Epidermal melanocyte (primary cell): Measurements from ENCODE around the gene OCA2.

ENCODE experiments used
- DNase-seq: peaks from one replicate; pipeline ENCODE4 v3.0.0; 2011; ENCODE audit warnings: low spot score; ENCODE audit not compliant: insufficient read length

The OCA2 gene

GRCh38 chr15:27873828-27874227, 225.3 kb downstream of the OCA2 start:
- no peak for DNase-seq

- no peak for DNase-seq
Measured at GRCh38 chr15:27873039-27873438, 226.1 kb downstream of the OCA2 start.

DNA sequence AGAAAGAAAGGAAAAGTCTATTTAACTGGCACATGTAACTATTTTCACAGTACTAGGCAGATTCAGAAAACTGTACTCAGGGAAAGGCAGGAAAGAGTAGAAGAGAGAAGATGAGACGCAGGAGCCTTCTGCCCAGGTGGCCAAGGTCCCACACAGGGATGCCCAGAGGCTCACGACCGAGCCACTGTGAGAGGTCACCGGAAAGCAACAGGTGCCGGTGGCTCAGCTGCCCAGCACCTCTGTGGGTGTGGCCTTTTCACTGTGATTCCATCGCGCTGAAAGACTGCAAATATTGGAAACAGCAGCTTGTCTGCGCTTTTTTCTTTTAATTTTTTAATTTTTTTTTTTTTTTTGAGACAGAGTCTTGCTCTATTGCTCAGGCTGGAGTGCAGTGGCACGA, 226.8 kb downstream of the OCA2 start:
- no peak for DNase-seq

DNA sequence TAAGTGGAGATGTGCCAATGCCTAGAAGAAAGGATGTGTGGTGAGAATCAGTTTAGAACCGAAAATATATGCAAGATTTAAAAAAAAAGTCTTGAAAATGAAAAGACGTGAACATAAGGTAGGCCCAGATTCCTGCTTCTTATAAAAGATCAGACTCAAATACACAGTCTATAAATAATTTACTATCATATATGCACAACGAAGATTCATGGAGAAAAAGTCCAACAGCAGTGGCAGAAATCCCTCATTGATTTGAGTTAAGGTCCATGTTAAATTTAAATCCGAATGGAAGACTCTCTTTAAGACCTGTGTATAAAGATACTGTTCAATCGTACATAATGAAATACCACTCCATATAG, 227.2 kb downstream of the OCA2 start:
- no peak for DNase-seq

GRCh38 chr15:27871078-27871901, 227.8 kb downstream of the OCA2 start:
- DNase-seq: no peak

DNA sequence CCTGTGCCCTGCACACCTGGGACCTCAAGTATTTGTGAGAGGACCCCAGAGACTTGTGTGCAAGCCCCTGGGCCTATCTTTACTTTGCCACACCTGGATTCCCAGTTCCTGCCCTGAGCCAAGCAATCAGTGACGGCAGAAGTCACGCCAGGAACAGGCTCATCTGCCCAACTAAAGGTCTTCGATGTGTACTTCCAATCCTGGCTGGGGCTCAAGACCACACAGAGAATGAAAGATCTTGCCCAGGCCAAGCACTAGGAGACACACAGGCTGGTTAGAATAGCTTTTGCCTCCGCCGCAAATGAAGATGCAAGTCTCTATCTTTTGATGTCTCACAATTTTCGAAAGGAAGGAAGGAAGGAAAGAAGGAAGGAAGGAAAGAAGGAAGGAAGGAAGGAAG, 228.8 kb downstream of the OCA2 start:
- DNase-seq: no peak

DNA sequence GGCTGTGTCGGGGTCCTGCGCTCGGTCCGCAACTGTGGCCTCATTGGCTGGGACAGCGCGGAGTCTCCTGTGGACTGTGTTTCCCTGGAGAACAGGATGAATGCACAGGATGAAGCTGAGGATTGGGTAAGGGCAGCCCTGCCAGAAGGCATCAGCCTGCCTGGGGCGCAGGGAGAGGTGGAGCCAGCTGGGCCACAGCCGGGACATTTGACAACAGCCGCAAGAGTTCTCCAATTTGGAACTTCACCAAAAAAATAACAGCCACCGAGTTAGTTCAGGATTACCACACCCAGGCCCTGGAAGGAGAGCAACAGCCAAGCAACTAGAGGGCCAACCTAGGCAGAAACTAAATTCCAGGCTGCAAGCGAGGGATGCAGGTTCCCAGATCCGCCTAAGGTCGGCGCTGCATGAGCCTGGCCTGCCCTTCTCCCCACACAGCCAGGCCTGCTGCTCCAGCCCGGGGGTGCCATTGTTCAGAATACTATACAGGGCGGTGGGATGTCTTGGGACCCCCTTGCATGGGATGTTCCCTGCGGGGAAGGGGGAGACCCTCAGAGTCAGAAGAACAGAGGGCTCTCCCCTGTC, 229.3 kb downstream of the OCA2 start:
- no peak for DNase-seq

- DNase-seq: no peak
Measured at GRCh38 chr15:27868828-27869404, 230.2 kb downstream of the OCA2 start.

- DNase-seq: no peak
Measured at GRCh38 chr15:27867861-27868260, 231.3 kb downstream of the OCA2 start.

DNA sequence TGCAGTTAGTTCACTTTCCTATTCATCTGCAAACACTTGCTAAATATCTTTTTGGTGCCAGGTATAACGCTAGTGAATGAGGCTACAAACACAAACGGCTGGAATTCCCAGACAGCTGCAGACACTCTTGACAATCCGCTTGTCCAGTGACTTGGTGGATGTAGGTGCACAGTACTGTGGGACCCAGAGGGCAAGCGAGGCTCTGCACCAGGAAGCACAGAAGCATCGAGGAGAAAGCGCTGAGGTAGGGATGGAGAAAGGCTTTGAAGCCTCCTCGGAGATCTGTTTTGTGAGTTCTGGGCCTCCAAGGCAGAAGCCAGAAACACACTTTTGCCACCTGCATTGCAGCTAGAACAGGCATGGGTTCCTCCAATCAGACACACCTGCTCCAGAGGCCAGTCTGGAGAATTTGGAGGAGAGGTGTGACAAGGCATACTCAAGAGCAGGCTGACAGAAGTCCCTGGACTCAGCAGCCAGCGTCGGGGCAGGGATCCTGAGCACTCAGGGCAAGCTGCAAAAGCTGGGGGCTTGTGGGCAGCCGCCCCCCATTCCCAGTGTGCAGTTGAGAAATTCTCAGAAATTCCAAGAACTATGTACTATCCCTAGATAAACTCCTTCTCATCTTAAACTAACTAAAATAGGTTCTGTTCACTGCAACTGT, 232.5 kb downstream of the OCA2 start:
- DNase-seq: no peak

DNA sequence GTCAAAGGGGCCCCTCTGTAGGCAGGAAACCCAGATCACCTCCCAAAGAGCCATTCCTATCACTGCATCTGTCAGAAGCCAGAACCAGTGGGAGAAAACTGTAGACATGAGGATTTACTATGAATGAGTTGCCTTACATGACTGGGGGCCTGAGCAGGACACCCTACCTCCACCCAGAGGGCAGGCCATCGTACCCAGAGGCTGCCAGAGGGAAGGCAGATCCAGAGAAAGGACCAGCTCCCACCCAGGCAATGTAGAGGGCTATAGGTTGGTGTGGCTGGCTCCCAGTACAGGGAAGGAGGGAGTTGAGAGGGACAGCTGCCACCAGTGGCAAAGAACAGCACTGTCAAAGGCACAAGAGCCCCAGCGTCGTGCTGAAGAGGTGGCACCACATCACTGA, 233.2 kb downstream of the OCA2 start:
- DNase-seq: no peak

DNA sequence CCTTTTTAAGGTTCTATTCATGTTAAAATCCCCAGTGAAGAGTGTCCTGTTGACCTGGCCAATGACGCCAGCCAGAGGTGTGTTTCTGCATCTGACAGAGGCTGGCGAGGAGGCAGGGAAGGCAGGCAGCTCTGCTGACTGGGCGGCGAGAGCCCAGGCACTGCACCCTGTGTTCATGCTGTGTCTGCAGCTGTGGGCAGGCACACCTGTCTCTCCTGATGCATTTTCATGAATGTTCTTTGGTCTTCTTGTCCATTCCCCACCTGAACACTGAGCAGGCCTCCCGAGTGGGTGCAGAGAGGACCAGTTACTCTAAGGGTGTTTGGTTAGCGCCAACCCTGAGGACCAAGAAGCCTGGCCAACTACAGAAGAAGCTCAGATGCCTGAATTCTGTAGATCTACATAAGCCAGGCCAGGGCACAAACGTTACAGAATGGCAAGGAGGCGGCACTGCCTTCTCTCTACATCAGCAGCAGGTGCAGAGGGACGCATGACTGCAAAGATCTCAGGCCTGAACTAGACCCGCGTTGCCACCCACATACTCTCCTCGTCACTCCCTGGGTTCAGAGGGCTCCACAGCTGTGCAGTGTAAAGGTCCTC, 233.7 kb downstream of the OCA2 start:
- no peak for DNase-seq

DNA sequence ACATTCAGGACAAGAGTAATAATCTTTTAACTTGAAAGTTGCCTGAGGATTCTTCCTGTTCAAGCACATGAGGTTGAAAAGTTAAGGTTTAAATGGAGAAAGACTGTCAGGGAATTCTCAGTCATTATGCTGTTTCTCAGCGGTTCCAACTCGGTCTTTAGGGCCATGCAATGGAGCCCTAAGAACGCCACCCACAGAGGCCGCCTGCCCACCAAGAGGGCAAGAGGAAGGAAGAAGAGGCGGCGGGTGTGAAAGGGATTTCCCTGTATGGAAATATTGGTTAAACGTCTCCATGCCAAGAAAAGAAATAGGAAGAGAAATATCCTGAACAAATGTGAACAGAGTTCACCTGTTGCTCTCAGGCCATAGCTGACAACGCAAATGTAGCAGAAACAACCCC, 234.4 kb downstream of the OCA2 start:
- no peak for DNase-seq

- DNase-seq: no peak
Measured at GRCh38 chr15:27864086-27864485, 235.0 kb downstream of the OCA2 start.

DNA sequence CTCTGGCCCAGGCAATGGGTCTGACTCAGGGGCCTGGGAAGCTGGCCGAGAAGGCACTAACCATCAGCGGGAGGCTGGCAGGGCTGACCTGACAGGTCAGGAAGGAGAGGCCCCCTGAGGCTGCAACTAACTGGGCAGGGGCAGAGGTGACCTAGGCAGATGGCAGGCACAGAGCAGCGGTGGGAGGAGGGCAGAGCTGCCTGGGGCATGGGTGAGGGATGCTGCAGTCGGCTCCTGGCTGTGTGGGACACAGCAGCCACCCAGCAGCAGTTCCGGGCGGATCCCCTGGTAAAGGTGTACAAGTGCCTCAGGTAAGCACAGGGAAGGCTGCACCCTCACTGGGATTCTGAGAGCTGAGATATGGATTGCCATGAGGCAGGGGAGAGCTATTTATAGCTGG, 236.1 kb downstream of the OCA2 start:
- no peak for DNase-seq

GRCh38 chr15:27861171-27861570, 237.9 kb downstream of the OCA2 start:
- DNase-seq: no peak

DNA sequence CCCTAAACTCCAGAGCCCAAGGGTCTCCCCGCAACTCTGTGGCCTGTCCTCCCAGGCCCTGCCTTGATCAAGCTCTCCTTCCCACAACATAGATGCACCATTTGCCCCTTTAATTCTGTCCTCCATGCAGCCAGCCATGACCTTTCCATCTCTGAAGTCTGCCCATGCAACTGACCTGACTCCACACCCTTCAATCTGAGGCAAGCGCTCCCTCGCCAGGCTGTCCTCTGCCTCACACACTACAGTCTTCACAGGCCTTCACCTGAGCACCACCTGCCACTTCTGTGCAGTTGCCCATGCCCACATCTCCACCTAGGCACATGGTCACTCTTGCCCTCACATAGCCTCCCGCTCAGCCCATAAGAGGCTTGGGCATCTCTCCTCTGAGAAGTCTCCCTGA, 244.0 kb downstream of the OCA2 start:
- DNase-seq: no peak

- DNase-seq: no peak
Measured at GRCh38 chr15:27854601-27855000, 244.5 kb downstream of the OCA2 start.

DNA sequence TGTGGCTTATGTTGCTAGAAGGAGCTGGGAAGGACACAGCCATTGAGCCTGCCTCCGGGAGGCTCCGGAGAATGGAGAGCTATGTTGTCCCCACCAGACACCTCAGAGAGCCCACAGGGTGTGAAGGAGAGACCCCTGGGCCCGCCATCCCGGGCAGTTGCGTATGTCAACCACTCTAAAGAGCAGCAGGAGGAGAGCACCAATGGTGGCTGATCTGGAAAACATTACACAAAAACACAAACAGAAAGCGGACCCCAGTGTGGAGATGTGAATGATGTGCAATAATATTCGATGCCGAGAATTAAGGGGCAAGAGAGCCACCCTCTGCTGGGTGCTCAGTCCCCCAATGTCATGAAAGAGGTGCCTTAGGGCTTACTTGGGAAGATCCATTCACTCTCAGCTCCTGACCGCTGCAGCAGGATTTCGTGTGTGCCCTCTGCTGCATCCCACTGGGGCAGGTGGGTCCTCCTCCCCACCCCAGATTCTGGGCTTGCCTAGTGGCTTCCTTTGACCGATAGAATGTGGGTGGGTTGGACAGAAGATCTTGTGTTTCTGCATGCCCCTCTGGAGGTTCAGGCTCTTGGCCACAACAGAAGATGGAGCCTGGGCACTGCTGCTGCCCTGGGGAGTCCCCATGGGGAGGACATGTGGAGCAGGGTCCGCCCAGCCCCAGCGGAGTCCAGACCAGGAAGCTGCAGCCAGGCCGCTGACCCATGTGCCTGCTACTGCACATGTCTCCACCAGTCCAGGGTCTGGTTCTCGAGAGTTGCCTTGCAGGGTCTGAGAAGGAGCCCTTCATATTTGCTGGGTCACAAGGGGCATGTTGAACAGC, 245.3 kb downstream of the OCA2 start:
- no peak for DNase-seq

GRCh38 chr15:27851858-27852210, 247.3 kb downstream of the OCA2 start:
- DNase-seq: no peak
